Fibroblast of skin of right quadriceps (primary cell): ENCODE data around the gene NHLH2.

Experiments used
- DNase-seq: peaks from one replicate; pipeline ENCODE4 v3.0.0-alpha.2; 2013

NHLH2 gene

GRCh38 chr1:115840605-115841460 lies at the start of gene NHLH2:
Gene NHLH2 (minus strand): TSS chr1:115841126. CDS start chr1:115838372, 2,754 bp downstream.
- DNase-seq: no peak

GRCh38 chr1:115890580-115890979 lies 49.7 kb upstream of the NHLH2 start:
- DNase-seq: no peak

GRCh38 chr1:115888976-115889375 lies 48.0 kb upstream of the NHLH2 start:
- DNase-seq: no peak

- DNase-seq: no peak
These were observed 42.3 kb upstream of the NHLH2 start for GRCh38 chr1:115882913-115883902.

- DNase-seq: no peak
These were observed 40.2 kb upstream of the NHLH2 start for GRCh38 chr1:115880981-115881672.

- DNase-seq: no peak
These were observed 39.1 kb upstream of the NHLH2 start for GRCh38 chr1:115879977-115880376.

GRCh38 chr1:115877511-115877910 lies 36.6 kb upstream of the NHLH2 start:
- no peak for DNase-seq

- DNase-seq: peak; percentile 35
These were observed 34.0 kb upstream of the NHLH2 start for GRCh38 chr1:115874904-115875303.

GRCh38 chr1:115874497-115874896 lies 33.6 kb upstream of the NHLH2 start:
- no peak for DNase-seq

- no peak for DNase-seq
These were observed 32.3 kb upstream of the NHLH2 start for GRCh38 chr1:115873184-115873583.

- no peak for DNase-seq
These were observed 28.1 kb upstream of the NHLH2 start for GRCh38 chr1:115869064-115869463.

- DNase-seq: no peak
These were observed 26.3 kb upstream of the NHLH2 start for GRCh38 chr1:115867216-115867615.

- no peak for DNase-seq
These were observed 24.9 kb upstream of the NHLH2 start for GRCh38 chr1:115865704-115866380.

- DNase-seq: no peak
These were observed 21.5 kb upstream of the NHLH2 start for GRCh38 chr1:115862403-115862802.

GRCh38 chr1:115854005-115854404 lies 13.1 kb upstream of the NHLH2 start:
- DNase-seq: no peak

- no peak for DNase-seq
These were observed 10.0 kb upstream of the NHLH2 start for GRCh38 chr1:115850937-115851336.

GRCh38 chr1:115847787-115848186 lies 6.9 kb upstream of the NHLH2 start:
- no peak for DNase-seq

- DNase-seq: no peak
These were observed 2.0 kb upstream of the NHLH2 start for GRCh38 chr1:115842948-115843347.

GRCh38 chr1:115839679-115840237 lies 1.2 kb downstream of the NHLH2 start:
- no peak for DNase-seq

- DNase-seq: peak; percentile 15
These were observed 1.8 kb downstream of the NHLH2 start for GRCh38 chr1:115839029-115839678.

- no peak for DNase-seq
These were observed 2.4 kb downstream of the NHLH2 start for GRCh38 chr1:115838431-115839028.
